GM19351 (cell line): ENCODE results near the gene SPC25.
"Not testable (repeated sequence)": the region's sequence is repeated elsewhere in the genome, so short reads cannot be mapped to it uniquely, and the experiment has no call there.

Experiments used
- ATAC-seq: cut with Tn5 transposase; IDR thresholded peaks from one replicate; pipeline ENCODE4 v1.9.1; 2021; ENCODE audit warnings: mild to moderate bottlenecking, moderate library complexity; ENCODE audit not compliant: unreplicated experiment

The SPC25 gene

DNA sequence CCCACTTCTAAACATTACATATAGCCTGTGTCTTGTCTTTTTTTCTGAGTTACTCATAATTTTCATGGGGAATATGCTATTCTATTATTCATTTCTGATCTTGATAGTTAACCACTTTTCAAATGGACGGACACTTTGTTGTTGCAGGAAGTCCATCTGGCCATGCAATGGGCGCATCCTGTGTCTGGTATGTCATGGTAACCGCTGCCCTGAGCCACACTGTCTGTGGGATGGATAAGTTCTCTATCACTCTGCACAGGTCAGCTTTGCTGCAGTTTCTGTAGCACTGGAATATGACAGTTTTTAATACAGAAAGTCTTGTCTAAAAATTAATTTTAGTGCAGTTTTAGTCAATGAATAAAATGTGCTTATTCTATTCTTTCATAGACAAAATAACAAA is 14.1 kb upstream of the SPC25 start:
- no peak for ATAC-seq

GRCh38 chr2:168903888-168904287 is 13.7 kb upstream of the SPC25 start:
- ATAC-seq = no peak

GRCh38 chr2:168901003-168901402 is 10.8 kb upstream of the SPC25 start, which contains the start of gene G6PC2:
Gene G6PC2 (plus strand): TSS chr2:168901291. CDS start chr2:168901332, 41 bp downstream.
- no peak for ATAC-seq

- ATAC-seq = no peak
Observed at GRCh38 chr2:168897449-168897848, 7.2 kb upstream of the SPC25 start.

DNA sequence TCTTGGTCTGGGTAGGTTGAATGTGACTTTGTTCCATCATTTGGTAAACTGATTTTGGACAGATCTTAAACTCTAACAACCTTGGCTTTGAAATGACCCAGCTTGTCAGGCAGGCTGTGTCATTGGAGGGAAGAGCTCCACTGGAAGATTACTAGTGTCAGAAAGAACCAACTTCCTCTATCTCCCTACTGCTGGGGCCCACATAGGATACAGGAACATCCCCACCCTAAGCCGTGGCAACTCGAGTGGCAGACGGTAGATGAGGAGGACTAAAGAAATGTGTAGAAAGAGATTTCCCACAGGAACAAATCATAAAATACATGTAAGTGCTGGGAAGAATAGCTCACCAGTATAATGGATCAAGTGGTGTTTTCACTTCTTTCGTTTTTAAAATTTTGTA is 6.6 kb upstream of the SPC25 start:
- no peak for ATAC-seq

DNA sequence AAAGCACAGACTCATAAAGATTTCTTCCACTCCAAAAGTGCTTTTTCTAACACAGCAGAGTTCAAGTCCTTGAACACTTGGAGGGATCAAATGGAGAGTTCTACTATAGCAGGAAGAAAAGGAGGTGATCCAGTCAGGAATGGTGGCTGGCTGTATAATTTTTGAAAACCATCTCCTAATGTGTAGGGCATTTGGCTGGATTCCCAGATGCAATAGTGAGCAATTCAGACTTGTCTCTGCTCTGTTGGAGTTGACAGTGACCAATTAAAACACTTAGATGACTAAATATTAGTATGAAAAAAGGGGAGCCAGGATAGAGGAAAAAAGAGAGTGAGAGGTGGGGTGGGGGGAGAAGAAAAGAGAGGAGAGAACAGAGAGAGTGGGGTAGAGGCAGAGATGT is 5.5 kb upstream of the SPC25 start:
- no peak for ATAC-seq

GRCh38 chr2:168894720-168895119 is 4.5 kb upstream of the SPC25 start:
- no peak for ATAC-seq

DNA sequence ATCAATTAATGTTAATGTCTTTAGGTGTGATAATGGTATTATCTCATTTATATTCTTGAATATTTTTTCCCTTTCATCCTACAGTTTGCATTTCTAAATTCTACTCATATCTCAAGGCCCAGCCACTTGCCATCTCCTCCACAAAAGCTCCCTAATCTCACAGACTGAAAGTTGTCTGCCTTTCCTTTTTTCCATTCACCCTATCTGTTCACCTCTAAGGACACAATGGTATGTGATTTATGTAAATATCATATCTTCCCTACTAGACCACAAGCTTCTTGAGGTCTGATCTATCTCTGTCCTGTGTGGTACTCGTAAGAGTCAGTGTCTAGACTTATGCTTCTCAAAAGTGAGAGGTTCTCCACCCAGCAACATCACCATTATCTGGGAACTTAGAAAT is 3.9 kb upstream of the SPC25 start:
- no peak for ATAC-seq

DNA sequence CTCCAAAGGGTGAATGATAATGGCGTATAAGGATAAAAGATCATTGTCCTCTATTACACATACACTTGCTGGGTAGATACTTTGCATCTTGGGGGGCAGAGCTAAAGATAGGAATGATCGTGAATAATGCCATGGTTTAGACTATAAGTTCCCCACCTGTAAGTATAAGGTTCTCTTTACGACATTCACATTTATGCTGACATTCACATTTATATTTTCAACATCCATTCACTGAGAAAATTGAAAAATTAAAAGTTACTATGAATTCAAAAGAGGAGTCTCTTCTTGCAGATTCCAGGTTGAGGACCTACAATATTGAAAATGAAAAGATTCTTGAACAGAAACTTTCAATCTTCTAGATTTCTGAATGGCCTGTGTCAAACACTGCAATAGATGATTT is 2.1 kb upstream of the SPC25 start:
- ATAC-seq = no peak

- ATAC-seq = peak; percentile 1
Observed at GRCh38 chr2:168889635-168890005, 610 bp downstream of the SPC25 start.

DNA sequence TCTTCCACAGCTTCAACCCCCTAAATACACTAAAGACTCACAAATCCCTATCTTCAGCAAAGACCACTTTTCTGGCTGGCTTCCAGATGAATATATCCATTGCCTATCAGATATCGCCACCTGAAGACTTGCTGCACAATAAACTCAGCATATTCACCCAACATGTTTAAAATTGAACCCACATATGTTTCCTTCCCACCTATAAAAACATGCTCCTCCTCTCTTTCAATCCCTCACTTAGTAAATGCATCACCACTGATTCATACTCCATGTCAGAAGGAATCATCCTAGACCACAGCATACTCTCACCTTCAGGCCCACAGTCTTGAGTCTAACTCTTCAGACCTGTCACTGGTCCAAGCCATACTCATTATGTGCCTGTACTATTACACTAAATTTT is 5.3 kb downstream of the SPC25 start:
- ATAC-seq = no peak

GRCh38 chr2:168882163-168882562 is 8.1 kb downstream of the SPC25 start:
- ATAC-seq = not testable (repeated sequence)

DNA sequence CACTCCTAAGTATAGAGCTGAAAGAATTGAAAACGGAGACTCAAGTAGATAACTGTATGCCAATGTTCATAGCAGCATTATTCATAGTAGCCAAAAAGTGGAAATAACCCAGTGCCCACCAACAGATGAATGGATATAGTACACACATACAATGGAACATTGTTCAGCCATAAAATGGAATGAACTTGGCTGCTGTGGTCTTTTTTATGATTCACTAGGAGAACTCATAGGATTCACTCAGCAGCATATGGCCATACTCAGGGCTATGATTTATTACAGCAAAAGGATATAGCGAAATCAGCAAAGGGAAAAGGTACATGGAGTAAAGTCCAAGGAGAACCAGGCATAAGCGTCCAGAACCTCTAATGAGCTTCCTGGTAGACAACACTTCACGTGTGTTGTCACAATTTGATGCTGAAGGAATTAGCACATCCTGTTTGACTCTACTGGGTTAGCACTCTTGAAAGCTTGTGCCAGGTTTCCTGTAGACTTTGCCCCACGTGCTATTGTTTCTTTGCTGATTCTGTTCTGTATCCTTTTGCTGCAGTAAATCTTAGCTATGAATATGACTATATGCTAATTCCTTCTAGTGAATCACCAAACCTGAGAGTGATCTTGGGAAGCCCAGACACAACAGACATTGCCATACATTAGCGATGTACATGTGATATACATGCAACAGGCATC is 15.7 kb downstream of the SPC25 start:
- no peak for ATAC-seq

GRCh38 chr2:168870824-168871223 is 19.4 kb downstream of the SPC25 start:
- ATAC-seq = not testable (repeated sequence)

- ATAC-seq = not testable (repeated sequence)
Observed at GRCh38 chr2:168870369-168870768, 19.9 kb downstream of the SPC25 start.

DNA sequence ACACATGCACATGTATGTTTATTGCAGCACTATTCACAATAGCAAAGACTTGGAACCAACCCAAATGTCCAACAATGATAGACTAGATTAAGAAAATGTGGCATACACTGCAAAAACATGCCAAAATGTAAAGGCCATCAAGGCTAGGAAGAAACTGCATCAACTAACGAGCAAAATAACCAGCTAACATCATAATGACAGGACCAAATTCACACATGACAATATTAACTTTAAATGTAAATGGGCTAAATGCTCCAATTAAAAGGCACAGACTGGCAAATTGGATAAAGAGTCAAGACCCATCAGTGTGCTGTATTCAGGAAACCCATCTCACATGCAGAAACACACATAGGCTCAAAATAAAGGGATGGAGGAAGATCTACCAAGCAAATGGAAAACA is 23.1 kb downstream of the SPC25 start:
- ATAC-seq = not testable (repeated sequence)

- ATAC-seq = no peak
Observed at GRCh38 chr2:168858146-168858545, 32.1 kb downstream of the SPC25 start.

GRCh38 chr2:168855601-168856000 is 34.6 kb downstream of the SPC25 start:
- no peak for ATAC-seq

DNA sequence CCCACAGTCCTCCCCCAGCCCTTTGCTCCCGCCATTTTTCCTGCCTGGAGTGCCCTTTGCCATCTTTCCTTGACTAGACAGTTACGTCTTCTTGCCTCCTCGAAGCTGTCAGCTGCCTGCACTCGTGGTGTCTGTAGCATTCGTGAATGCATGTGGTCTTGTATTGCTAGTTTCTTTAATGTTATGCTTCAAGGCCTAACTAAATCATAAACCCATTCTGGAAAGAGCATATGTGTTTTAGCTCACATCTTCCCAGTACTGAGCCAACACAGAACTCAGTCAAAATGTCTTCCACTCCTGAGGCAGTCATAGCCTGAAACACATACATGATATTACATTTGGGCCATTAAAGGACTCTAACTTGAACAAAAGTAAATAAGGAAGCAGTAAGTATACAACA is 35.6 kb downstream of the SPC25 start:
- ATAC-seq = no peak

GRCh38 chr2:168853471-168853870 is 36.8 kb downstream of the SPC25 start:
- ATAC-seq = no peak

GRCh38 chr2:168852481-168852880 is 37.7 kb downstream of the SPC25 start:
- no peak for ATAC-seq

DNA sequence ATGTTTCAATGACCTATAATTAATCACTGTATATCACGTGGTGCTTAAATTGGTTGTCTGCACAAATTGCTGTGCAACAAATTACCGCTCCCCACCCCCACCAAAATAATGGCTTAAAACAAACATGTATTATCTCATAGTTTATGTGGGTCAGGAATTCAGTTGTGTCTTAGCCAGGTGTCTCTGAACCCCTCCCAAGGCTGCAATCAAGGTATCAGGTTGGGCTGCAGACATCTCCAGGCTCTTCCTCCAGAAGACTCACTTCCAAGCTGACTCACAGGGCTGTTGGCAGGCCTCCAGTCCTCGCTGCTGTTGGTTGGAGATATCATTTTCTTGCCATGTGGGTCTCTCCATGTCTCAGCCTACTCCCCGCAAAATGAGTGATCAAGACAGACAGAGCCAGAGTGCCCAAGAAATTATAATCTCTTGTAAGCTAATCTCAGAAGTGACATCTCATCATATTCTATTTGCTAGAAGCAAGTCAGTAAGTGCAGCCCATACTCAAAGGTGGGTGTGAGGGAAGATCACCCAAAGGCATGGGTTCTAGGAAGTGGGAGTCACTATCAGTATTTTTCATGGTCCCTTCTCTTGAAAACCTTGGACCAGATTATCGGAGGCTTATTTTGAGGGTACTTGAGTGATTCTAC is 38.4 kb downstream of the SPC25 start:
- no peak for ATAC-seq

DNA sequence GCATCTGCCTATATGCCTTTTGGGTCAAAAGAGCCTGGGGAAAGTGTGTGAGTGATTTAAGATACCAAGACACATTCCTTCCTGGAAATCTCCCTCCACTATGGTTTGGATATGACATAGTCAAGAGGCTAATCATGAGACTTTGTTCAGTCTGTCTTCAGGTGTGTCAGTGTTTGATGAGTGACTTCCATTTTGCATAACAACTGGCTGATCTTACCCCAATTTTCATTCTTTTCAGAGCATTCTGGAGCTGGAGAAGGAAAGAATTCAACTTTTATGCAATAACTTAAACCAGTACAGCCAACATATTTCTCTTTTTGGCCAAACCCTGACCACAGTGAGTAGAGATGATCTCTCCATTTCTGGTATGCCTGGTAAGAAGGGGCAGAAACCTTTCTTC is 39.4 kb downstream of the SPC25 start:
- no peak for ATAC-seq
